ENCODE data around the gene CLEC20A. TPM values are rescaled to one million over a fixed set of nuclear protein-coding genes. Genes with fewer than 3 reads are reported as not detected.

The CLEC20A gene
- total and polyA plus RNA-seq, 9 of the 15 experiments (the other 6 are each of a cell fraction or from before 2014, with no cell fraction given) = not detected

DNA sequence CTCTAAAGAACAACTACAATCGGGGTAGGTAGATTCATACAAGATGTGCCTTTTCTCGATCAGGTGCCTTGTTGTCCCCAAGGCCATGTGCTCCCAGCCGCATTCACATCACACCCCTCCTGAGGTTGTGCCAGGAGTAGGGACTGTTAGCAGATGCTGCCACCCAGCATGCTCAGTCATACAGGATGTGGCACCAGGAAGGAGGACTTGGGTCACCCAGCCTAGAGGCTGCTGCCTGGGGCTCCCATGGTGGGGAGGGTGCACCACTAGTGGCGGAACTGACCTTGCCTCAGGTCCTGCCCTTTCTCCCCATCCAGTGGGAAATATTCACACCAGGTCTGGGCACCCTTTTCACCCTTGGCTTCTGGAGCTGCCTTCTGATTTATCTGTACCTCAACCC lies 24.5 kb upstream of the CLEC20A start:
- Histone ChIP-seq H3K9me3 (replicated peaks; ENCODE audit: control insufficient read depth, insufficient read depth, low read depth, low read length) (no peaks in the 10 kb centered on the region), H3K4me1 (replicated peaks in 1 of 2; ENCODE audit: control insufficient read depth in 2 of 2, insufficient read depth in 2 of 2, low read length in 2 of 2) (0 out of 5 replicates have a peak, but pooled peaks cover 0 to 3% of the 10 kb centered on the region in 2 experiments), H3K4me2 (ENCODE audit: insufficient read depth, low read length) (no peak overlapping the region), H3K79me2 (ENCODE audit: control insufficient read depth, insufficient read depth, low read length) (no peaks in the 10 kb centered on the region), H2AFZ (ENCODE audit: low read depth, low read length) (no peak overlapping the region), H3K27me3 (ENCODE audit: control insufficient read depth in 2 of 2, insufficient read depth in 2 of 2, low read length in 2 of 2) (peaks cover 0 to 12% of the 10 kb centered on the region in 2 experiments; a peak in 2 of 5 replicates), H3K4me3 (no peak overlapping the region), H3K9ac (ENCODE audit: insufficient read depth in 1 of 2, low read depth in 2 of 2, low read length in 2 of 2) (no peak overlapping the region), H3K9me1 (ENCODE audit: control insufficient read depth, insufficient read depth, low read length) (no peaks in the 10 kb centered on the region), H3K27ac (ENCODE audit: extremely low read depth, low read depth, low read length) (no peak overlapping the region), H4K20me1 (replicated peaks; ENCODE audit: control insufficient read depth, insufficient read depth, low read length) (no peaks in the 10 kb centered on the region), H3K36me3 (ENCODE audit: control insufficient read depth, insufficient read depth, low read length) (no peaks in the 10 kb centered on the region)
- intact Hi-C loops (cut with micrococcal nuclease) (no loop called here), in situ Hi-C loops (cut with MboI) (no loop called here)
- FAIRE-seq (no peak), DNase-seq (ENCODE audit: extremely low read depth in 1 of 4, low spot score in 3 of 4) (no peak), ATAC-seq (no peak)
- POLR2A ChIA-PET = interaction anchor here (0.7 kb wide), 1 partner anchor 84 kb away, joined by 3 read pairs; no protein-coding TSS in a partner anchor
- BruUV-seq (replicated peaks) = no TSS peak
- TF ChIP-seq, protein P1, sequence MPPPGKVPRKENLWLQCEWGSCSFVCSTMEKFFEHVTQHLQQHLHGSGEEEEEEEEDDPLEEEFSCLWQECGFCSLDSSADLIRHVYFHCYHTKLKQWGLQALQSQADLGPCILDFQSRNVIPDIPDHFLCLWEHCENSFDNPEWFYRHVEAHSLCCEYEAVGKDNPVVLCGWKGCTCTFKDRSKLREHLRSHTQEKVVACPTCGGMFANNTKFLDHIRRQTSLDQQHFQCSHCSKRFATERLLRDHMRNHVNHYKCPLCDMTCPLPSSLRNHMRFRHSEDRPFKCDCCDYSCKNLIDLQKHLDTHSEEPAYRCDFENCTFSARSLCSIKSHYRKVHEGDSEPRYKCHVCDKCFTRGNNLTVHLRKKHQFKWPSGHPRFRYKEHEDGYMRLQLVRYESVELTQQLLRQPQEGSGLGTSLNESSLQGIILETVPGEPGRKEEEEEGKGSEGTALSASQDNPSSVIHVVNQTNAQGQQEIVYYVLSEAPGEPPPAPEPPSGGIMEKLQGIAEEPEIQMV (tag; conservative IDR thresholded peaks at IDR 0.05; ENCODE audit: low read depth) = no peak
- TF ChIP-seq, protein P2, sequence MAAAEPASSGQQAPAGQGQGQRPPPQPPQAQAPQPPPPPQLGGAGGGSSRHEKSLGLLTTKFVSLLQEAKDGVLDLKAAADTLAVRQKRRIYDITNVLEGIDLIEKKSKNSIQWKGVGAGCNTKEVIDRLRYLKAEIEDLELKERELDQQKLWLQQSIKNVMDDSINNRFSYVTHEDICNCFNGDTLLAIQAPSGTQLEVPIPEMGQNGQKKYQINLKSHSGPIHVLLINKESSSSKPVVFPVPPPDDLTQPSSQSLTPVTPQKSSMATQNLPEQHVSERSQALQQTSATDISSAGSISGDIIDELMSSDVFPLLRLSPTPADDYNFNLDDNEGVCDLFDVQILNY (CRISPR knock-in tag; IDR thresholded peaks at IDR 0.05) = no peak
- no peak for TF ChIP-seq BDP1 (IDR thresholded peaks at IDR 0.05; ENCODE audit: insufficient read depth, insufficient read length)
- 1% methylated on average over 4 of the region's 4 CpGs for WGBS (ENCODE audit: insufficient coverage, low coverage, missing lambda C conversion rate)
- CTCF ChIA-PET (ENCODE audit: low intra/inter-chr PET ratio) = no interaction called here

All from K562 (cell line).